ENCODE measurements around the gene TOMM6.

The TOMM6 gene

DNA sequence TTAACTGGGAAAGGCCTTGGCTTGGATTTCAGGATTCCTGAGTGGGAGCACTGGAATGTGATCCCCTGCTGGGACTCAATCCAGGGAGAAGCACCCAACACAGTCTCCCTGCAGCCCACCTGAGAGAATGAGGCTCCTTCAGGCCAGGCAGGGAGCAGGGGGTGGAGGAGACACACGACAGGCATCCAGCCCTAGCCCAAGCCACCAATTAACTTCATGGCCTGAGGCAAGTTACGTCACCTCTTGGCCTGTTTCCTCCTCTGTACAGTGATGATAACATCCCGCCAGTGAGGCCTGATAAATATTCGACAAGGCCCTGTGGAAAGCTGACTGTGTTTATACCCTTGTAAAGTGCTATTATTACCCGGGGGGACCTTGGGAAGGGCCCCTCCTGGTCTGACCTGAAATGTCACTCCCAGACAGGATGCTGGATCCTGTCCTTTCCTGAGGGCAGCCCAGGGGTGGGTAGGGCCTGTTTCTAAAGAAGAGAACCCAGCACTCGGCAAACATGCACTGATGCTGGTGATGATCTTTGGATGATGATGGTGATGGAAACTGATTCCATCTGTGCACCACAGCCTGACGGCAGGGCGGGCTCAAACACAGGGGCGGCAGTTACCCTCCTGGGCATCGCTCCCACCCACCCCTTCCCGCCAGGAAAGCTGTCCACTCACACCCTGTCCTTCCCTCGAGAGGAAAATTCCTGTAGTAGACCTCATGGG, 20.2 kb upstream of the TOMM6 start:
- H3K9ac ChIP-seq (ENCODE audit: low read length) = peak overlapping the region; percentile 26
- no peaks in the 10 kb centered on the region for H3K9me3 ChIP-seq (ENCODE audit: control insufficient read depth, low read length)
- peaks cover 16% of the 10 kb centered on the region for H3K36me3 ChIP-seq (ENCODE audit: control insufficient read depth, insufficient read depth, low read length, severe bottlenecking)
- DNase-seq (ENCODE audit: low read depth) = peak; percentile 93
- no peaks in the 10 kb centered on the region for H3K27me3 ChIP-seq (replicated peaks; ENCODE audit: control insufficient read depth, insufficient read depth, low read length)
- H3K4me3 ChIP-seq (ENCODE audit: low read length) = no peak overlapping the region
- H3K4me1 ChIP-seq (ENCODE audit: control insufficient read depth, insufficient read depth, low read length) = peaks cover 15% of the 10 kb centered on the region

GRCh38 chr6:41768545-41769308, 18.8 kb upstream of the TOMM6 start:
- no peak for DNase-seq (ENCODE audit: low read depth)
- peaks cover 22% of the 10 kb centered on the region for H3K36me3 ChIP-seq (ENCODE audit: control insufficient read depth, insufficient read depth, low read length, severe bottlenecking)
- H3K4me3 ChIP-seq (ENCODE audit: low read length) = no peak overlapping the region
- no peaks in the 10 kb centered on the region for H3K9me3 ChIP-seq (ENCODE audit: control insufficient read depth, low read length)
- peaks cover 15% of the 10 kb centered on the region for H3K4me1 ChIP-seq (ENCODE audit: control insufficient read depth, insufficient read depth, low read length)
- no peak overlapping the region for H3K9ac ChIP-seq (ENCODE audit: low read length)
- H3K27me3 ChIP-seq (replicated peaks; ENCODE audit: control insufficient read depth, insufficient read depth, low read length) = no peaks in the 10 kb centered on the region

DNA sequence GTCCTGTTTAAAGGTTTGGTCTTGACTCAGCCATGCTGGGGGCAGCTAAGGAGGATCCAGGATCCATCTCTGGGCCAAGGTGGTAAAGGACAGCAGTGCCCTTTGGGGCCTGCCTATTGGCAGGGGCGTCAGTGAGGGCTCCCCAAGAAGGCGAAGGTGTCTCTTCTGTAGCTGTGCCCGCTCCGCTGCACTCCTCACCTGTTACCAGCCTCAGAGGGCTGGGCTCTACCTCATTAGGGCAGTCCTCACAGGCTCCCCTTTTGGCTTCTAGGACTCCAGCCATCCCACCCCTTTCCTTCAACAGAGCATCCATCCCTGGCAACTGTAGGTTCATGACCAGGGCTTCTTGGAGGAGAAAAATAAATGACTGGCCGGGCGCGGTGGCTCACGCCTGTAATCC, 18.1 kb upstream of the TOMM6 start:
- Histone ChIP-seq H3K4me3 (ENCODE audit: low read length) (no peak overlapping the region), H3K9ac (ENCODE audit: low read length) (no peak overlapping the region), H3K27me3 (replicated peaks; ENCODE audit: control insufficient read depth, insufficient read depth, low read length) (no peaks in the 10 kb centered on the region), H3K9me3 (ENCODE audit: control insufficient read depth, low read length) (no peaks in the 10 kb centered on the region), H3K4me1 (ENCODE audit: control insufficient read depth, insufficient read depth, low read length) (peaks cover 15% of the 10 kb centered on the region), H3K36me3 (ENCODE audit: control insufficient read depth, insufficient read depth, low read length, severe bottlenecking) (peaks cover 25% of the 10 kb centered on the region)
- no peak for DNase-seq (ENCODE audit: low read depth)

DNA sequence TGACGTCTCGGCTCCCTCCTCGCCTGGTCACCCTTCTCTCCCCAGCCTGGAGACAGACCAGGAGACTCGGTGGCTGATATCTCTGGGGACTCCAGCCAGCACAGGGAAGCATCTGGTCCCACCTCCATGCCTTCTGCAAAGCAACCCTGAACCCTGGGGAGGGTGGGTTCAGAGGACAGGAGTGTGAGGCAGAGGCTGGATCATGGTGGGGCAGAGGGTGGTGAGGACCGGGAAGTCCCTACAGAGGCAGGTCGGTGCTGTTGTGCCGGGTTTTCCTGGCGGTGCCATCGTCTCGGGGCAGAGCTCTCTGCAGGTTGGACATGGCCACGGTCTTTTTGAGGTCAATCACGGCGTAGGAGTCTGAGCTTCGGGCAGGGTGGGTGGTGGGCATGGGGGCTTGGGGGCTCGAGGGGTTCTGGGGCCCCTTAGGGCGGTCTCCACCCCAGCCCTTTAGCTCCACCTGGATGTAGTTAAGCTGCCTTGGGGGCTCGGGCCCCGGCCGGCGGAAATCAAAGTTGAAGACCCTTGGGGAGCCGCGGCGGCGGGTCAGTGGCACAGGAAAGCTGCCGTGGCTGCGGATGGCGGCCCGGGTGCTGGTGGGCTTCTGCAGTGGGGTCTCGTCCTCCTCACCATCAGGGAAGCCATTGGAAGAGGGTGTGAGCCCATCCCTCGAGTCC, 17.0 kb upstream of the TOMM6 start:
- Histone ChIP-seq H3K9ac (ENCODE audit: low read length) (no peak overlapping the region), H3K27me3 (replicated peaks; ENCODE audit: control insufficient read depth, insufficient read depth, low read length) (no peaks in the 10 kb centered on the region), H3K9me3 (ENCODE audit: control insufficient read depth, low read length) (no peaks in the 10 kb centered on the region), H3K4me1 (ENCODE audit: control insufficient read depth, insufficient read depth, low read length) (peaks cover 15% of the 10 kb centered on the region), H3K4me3 (ENCODE audit: low read length) (no peak overlapping the region), H3K36me3 (ENCODE audit: control insufficient read depth, insufficient read depth, low read length, severe bottlenecking) (peaks cover 36% of the 10 kb centered on the region)
- no peak for DNase-seq (ENCODE audit: low read depth)

- H3K4me1 ChIP-seq (ENCODE audit: control insufficient read depth, insufficient read depth, low read length) = peaks cover 11% of the 10 kb centered on the region
- H3K9ac ChIP-seq (ENCODE audit: low read length) = no peak overlapping the region
- H3K27me3 ChIP-seq (replicated peaks; ENCODE audit: control insufficient read depth, insufficient read depth, low read length) = no peaks in the 10 kb centered on the region
- H3K36me3 ChIP-seq (ENCODE audit: control insufficient read depth, insufficient read depth, low read length, severe bottlenecking) = peaks cover 37% of the 10 kb centered on the region
- no peaks in the 10 kb centered on the region for H3K9me3 ChIP-seq (ENCODE audit: control insufficient read depth, low read length)
- H3K4me3 ChIP-seq (ENCODE audit: low read length) = no peak overlapping the region
- DNase-seq (ENCODE audit: low read depth) = no peak
Observed at GRCh38 chr6:41771058-41771983, 16.2 kb upstream of the TOMM6 start.

DNA sequence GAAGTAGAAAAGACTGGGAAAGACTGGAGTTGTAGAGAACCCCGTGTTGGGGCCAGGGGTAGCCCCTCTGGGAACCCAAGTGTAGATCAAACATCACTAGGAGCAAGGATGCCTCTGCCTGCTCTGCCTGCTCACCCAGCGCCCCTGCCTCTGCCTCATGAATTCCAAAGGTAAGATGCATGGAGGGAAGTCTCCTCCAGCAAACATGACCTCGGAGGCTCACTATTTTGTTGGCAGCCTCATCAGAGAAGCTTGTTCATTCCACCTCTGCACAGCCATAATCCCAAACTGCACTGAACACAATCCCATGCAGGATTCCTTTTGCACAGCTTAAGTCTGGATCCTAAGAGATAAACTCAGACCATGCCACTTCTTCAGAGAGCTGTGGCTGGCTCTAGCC, 12.7 kb upstream of the TOMM6 start:
- H3K4me1 ChIP-seq (ENCODE audit: control insufficient read depth, insufficient read depth, low read length) = peaks cover 7% of the 10 kb centered on the region
- DNase-seq (ENCODE audit: low read depth) = no peak
- H3K36me3 ChIP-seq (ENCODE audit: control insufficient read depth, insufficient read depth, low read length, severe bottlenecking) = peaks cover 37% of the 10 kb centered on the region

DNA sequence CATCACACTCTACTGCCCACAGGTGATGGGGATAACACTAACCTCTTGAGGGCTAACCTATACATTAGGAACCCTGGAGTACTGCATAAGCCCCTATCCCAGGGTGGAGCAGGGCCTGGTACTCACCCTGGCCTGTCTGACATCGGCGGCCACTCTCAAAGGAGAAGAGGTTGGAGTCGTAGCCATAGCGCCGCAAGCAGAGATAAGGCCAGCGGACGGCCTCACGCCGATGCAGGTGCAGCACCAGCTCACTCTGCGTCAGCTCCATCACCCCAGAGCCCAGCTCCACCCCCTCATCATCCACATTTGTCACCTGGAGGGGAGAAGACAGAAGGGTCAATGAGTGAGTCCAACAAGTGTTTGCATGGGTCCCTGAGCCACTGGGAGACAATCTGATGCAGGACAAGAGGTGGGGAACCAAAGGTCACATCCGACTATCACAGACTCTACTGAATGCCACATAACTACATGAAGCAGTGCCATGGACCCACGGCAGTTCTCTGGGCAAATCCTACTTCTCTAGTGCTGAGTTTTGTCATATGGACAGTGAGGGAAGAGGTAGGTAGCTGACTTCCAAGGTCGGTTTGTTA, 12.1 kb upstream of the TOMM6 start:
- Histone ChIP-seq H3K4me1 (ENCODE audit: control insufficient read depth, insufficient read depth, low read length) (peaks cover 7% of the 10 kb centered on the region), H3K4me3 (ENCODE audit: low read length) (no peak overlapping the region), H3K9me3 (ENCODE audit: control insufficient read depth, low read length) (no peaks in the 10 kb centered on the region), H3K27me3 (replicated peaks; ENCODE audit: control insufficient read depth, insufficient read depth, low read length) (no peaks in the 10 kb centered on the region), H3K9ac (ENCODE audit: low read length) (no peak overlapping the region), H3K36me3 (ENCODE audit: control insufficient read depth, insufficient read depth, low read length, severe bottlenecking) (peaks cover 37% of the 10 kb centered on the region)
- DNase-seq (ENCODE audit: low read depth) = no peak

More for the DNA sequence above, 12.7 kb upstream of the TOMM6 start:
- H3K9ac ChIP-seq (ENCODE audit: low read length) = no peak overlapping the region
- no peak overlapping the region for H3K4me3 ChIP-seq (ENCODE audit: low read length)
- no peaks in the 10 kb centered on the region for H3K9me3 ChIP-seq (ENCODE audit: control insufficient read depth, low read length)
- no peaks in the 10 kb centered on the region for H3K27me3 ChIP-seq (replicated peaks; ENCODE audit: control insufficient read depth, insufficient read depth, low read length)

DNA sequence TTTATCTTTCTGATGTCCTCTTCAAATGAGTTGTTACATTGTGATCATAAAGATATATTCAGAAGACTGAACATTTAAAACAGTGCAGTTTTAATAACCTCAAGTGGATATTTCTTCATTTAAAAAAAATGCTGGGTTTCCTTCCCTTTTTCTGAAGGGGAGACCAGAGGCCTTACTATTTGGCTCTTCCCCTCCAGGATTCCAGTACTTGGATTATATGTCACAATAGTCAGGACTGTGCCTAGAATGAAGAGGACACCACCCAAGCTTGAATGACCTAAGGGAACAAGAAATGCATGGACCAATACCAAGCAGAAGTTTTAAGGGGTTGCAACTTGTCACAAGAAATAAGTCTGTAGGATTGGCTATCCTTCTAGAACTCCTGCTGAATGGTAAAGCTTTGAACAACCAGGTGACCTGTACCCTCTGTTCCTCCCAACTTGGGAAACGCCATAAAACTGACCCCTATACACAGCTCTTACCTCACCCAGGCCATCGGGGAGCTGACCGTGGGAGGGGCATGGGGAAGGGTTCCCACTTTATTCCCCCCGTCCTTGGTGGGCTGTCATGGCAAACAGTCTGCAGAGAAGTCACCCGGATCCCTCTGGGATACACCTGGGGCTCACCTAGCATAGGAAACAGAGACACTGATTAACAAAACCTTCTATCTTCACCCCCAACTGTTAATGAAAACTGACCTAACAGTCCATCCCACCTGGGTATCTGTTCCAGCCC, 9.8 kb upstream of the TOMM6 start:
- no peaks in the 10 kb centered on the region for H3K27me3 ChIP-seq (replicated peaks; ENCODE audit: control insufficient read depth, insufficient read depth, low read length)
- no peak overlapping the region for H3K4me3 ChIP-seq (ENCODE audit: low read length)
- no peak overlapping the region for H3K9ac ChIP-seq (ENCODE audit: low read length)
- DNase-seq (ENCODE audit: low read depth) = no peak
- H3K4me1 ChIP-seq (ENCODE audit: control insufficient read depth, insufficient read depth, low read length) = peaks cover 18% of the 10 kb centered on the region
- H3K36me3 ChIP-seq (ENCODE audit: control insufficient read depth, insufficient read depth, low read length, severe bottlenecking) = peaks cover 17% of the 10 kb centered on the region
- H3K9me3 ChIP-seq (ENCODE audit: control insufficient read depth, low read length) = no peaks in the 10 kb centered on the region

DNA sequence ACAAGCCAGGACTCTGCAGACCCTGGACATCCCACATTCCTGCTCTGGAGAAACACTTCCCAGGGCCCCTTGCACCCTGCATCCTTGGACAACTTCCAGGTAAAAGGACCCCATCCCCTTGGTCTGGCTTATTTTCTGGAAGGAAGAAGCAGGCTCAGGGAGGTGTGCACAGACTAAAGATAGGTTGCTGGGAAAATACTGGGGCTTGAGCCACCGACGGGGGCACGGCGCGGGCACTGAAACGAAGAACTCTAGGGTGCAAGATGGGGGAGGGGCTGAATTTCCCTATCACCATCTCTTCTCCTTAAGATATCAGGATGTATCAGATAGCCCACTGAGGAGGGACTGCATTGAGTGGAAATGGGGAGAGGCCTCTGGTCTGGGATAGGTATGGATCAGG, 8.6 kb upstream of the TOMM6 start:
- Histone ChIP-seq H3K9me3 (ENCODE audit: control insufficient read depth, low read length) (no peaks in the 10 kb centered on the region), H3K36me3 (ENCODE audit: control insufficient read depth, insufficient read depth, low read length, severe bottlenecking) (peaks cover 15% of the 10 kb centered on the region), H3K9ac (ENCODE audit: low read length) (peak overlapping the region; percentile 89), H3K4me1 (ENCODE audit: control insufficient read depth, insufficient read depth, low read length) (peaks cover 18% of the 10 kb centered on the region), H3K27me3 (replicated peaks; ENCODE audit: control insufficient read depth, insufficient read depth, low read length) (no peaks in the 10 kb centered on the region), H3K4me3 (ENCODE audit: low read length) (peak overlapping the region; percentile 91)
- DNase-seq (ENCODE audit: low read depth) = no peak

DNA sequence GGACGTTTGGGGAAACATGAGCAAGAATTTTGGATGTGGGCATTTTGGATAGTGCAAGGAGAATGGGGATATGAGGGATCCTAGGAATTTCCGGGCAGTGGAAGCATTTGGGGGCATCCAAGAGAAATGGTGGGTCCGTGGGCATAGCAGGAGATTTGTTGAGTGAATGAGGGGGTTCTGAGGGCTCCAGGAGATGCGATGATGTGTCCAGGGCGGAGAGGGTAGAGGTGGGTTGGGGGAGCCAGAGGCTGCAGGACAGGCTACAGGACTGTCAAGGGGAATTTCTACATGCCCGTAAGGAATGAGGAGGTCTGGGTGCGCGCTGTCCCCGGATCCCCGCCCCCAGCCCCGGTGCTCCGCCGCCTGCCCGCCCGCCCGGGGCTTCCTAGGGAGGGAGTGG, 8.2 kb upstream of the TOMM6 start:
- peak; percentile 12 for DNase-seq (ENCODE audit: low read depth)

More for the DNA sequence above, 8.2 kb upstream of the TOMM6 start:
- Histone ChIP-seq H3K4me1 (ENCODE audit: control insufficient read depth, insufficient read depth, low read length) (peaks cover 18% of the 10 kb centered on the region), H3K27me3 (replicated peaks; ENCODE audit: control insufficient read depth, insufficient read depth, low read length) (no peaks in the 10 kb centered on the region), H3K9ac (ENCODE audit: low read length) (peak overlapping the region; percentile 89), H3K9me3 (ENCODE audit: control insufficient read depth, low read length) (no peaks in the 10 kb centered on the region), H3K36me3 (ENCODE audit: control insufficient read depth, insufficient read depth, low read length, severe bottlenecking) (peaks cover 12% of the 10 kb centered on the region), H3K4me3 (ENCODE audit: low read length) (peak overlapping the region; percentile 91)
